Naive thymus-derived CD4-positive, alpha-beta T cell (primary cell): ENCODE data around the gene NWD2. TPM values are rescaled to one million over a fixed set of nuclear protein-coding genes. Genes with fewer than 3 reads are reported as not detected.
"Not testable (repeated sequence)": the region's sequence is repeated elsewhere in the genome, so short reads cannot be mapped to it uniquely, and the experiment has no call there.

Source experiments
- ATAC-seq: fragments of 150-1000 bp; cut with Tn5 transposase; 2 replicates; pipeline ENCODE4 v1.10.0; 2021; ENCODE audit warnings: mild to moderate bottlenecking, moderate library complexity
- CTCF ChIA-PET: fragments of 350-600 bp; sonication (Branson Sonifier 250); formaldehyde crosslinking; loops from one replicate; lab custom pipeline; 2021; ENCODE audit warnings: antibody characterized with exemption; lab: Charles Lee
- POLR2A ChIA-PET: fragments of 350-600 bp; sonication (Branson Sonifier 250); formaldehyde crosslinking; loops from one replicate; lab custom pipeline; 2021; ENCODE audit warnings: antibody characterized with exemption, inconsistent platforms; lab: Charles Lee
- DNase-seq, 9 donors: peaks; one replicate each; pipeline versions ENCODE4 v3.0.0 to v3.0.0-alpha.2; 2020 to 2022; ENCODE audit warnings: mixed read lengths in 1 of 9
- H3K27ac ChIP-seq: one replicate; pipeline ENCODE4 v1.7.0; 2013; ENCODE audit warnings: mild to moderate bottlenecking, low read depth, low read length, moderate library complexity
- H3K27me3 ChIP-seq, 2 donors: one replicate each; pipeline ENCODE4 v1.7.0; 2013; ENCODE audit warnings: low read length in 2 of 2, mild to moderate bottlenecking in 2 of 2, moderate library complexity in 2 of 2; ENCODE audit not compliant: control insufficient read depth in 2 of 2, insufficient read depth in 2 of 2
- H3K36me3 ChIP-seq, 3 experiments: 1 replicate in 2 of 3; 2 replicates in 1 of 3; pipeline ENCODE4 v1.7.0; 2013; ENCODE audit warnings: low read length in 3 of 3, mild to moderate bottlenecking in 3 of 3, moderate library complexity in 1 of 3; ENCODE audit not compliant: insufficient read depth in 3 of 3, control insufficient read depth in 2 of 3
- H3K4me1 ChIP-seq, 2 donors: one replicate each; pipeline ENCODE4 v1.7.0; 2013; ENCODE audit warnings: low read length in 2 of 2, mild to moderate bottlenecking in 2 of 2, moderate library complexity in 1 of 2; ENCODE audit not compliant: control insufficient read depth in 2 of 2, insufficient read depth in 2 of 2
- H3K4me3 ChIP-seq: 2 replicates; pipeline ENCODE4 v1.7.0; 2013; ENCODE audit warnings: mild to moderate bottlenecking, low read length
- H3K9me3 ChIP-seq, 3 experiments: 1 replicate in 2 of 3; 2 replicates in 1 of 3; pipeline ENCODE4 v1.7.0; 2013; ENCODE audit warnings: low read length in 3 of 3; ENCODE audit not compliant: control insufficient read depth in 2 of 3
- H3K27ac Mint-ChIP-seq, 9 donors: one replicate each; pipeline ENCODE4 v1.8.0; 2020 to 2022; ENCODE audit warnings: mixed read lengths in 9 of 9, mild to moderate bottlenecking in 8 of 9, moderate library complexity in 5 of 9, inconsistent platforms in 2 of 9
- H3K27me3 Mint-ChIP-seq, 5 donors: one replicate each; pipeline ENCODE4 v1.8.0; 2021 to 2022; ENCODE audit warnings: mixed read lengths in 5 of 5, mild to moderate bottlenecking in 1 of 5
- H3K36me3 Mint-ChIP-seq, 5 donors: one replicate each; pipeline ENCODE4 v1.8.0; 2020 to 2022; ENCODE audit warnings: mixed read lengths in 5 of 5, mild to moderate bottlenecking in 3 of 5, inconsistent platforms in 1 of 5
- H3K4me1 Mint-ChIP-seq, 7 donors: one replicate each; pipeline ENCODE4 v1.8.0; 2020 to 2022; ENCODE audit warnings: mixed read lengths in 7 of 7, mild to moderate bottlenecking in 3 of 7, inconsistent platforms in 1 of 7
- H3K4me3 Mint-ChIP-seq, 10 donors: one replicate each; pipeline ENCODE4 v1.8.0; 2020 to 2022; ENCODE audit warnings: mild to moderate bottlenecking in 10 of 10, mixed read lengths in 10 of 10, moderate library complexity in 6 of 10, inconsistent platforms in 2 of 10
- H3K9me3 Mint-ChIP-seq, 11 donors: one replicate each; pipeline ENCODE4 v1.8.0; 2020 to 2022; ENCODE audit warnings: mixed read lengths in 11 of 11, mild to moderate bottlenecking in 4 of 11, inconsistent platforms in 1 of 11, moderate library complexity in 1 of 11
- intact Hi-C, 2 donors: fragments of 100-400 bp; cut with micrococcal nuclease; formaldehyde crosslinking; loops; one replicate each; pipeline ENCODE4 v1.15.1; 2023
- polyA plus RNA-seq, 2 donors: library from polyadenylated mRNA; unstranded; fragments of 300-500 nt; fragmentation: Illumina TruSeq; gene quantifications; one replicate each; pipeline ENCODE4 v1.2.3, GENCODE V29; 2021
- total RNA-seq, 6 experiments: library from RNA in 5 of 6; stranded (reverse) in 5 of 6; gene quantifications; 1 replicate in 5 of 6; 2 replicates in 1 of 6; pipeline ENCODE4 v1.2.3 and lab custom pipeline; 2021 to 2026

The NWD2 gene, protein sequence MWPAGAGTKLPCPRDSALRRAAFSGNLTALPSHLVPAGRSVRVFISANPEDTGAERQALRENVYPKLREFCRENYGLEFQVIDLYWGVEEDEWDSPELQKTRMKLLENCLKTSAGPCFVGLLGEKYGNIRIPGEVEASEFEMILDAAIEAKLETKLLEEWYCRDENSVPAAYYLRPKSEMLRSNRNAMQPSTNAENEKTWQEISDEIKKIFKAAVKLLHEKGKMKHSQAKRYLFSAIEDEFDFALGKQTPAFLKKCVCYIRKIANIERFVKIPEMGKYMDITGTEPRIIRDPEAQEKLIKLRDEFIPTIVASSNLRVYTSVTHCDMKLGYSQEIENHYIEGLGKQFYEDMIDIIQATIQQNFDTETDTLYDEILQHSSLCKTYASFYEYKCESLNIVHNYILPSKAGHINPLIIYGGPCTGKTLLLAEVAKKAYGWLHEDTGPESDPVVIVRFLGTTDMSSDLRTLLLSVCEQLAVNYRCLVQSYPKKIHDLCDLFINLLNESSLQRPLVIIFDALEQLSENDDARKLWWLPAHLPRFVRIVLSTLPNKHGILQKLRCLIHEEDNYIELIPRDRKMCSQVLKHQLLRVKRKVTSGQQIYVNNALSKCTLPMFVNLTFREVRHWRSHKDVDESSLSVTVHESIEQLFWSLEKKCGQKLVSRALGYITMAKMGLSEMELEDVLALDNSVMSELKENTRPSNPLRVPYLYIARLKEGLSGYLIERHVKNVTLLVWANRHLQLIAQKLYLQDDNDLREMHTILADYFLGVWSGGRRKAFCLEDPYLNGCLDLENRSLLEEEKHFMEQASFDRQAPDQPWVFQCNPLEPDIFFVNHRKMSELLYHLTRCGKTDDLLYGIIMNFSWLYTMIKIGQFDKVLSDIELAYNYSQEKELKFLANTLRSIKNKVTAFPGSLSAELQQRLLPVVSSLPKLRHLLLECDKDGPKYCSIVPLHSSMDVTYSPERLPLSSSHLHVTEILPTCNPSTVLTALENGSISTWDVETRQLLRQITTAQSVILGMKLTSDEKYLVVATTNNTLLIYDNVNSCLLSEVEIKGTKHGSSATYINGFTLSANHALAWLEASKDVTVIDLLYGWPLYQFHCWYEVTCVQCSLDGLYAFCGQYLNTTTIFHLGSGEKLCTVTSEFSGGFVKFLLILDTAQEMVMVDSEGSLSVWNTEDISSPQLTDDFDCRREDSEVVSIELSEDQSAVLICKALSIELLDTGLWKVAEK (N-terminal part only)
- not detected for total RNA-seq
- polyA plus RNA-seq = not detected
- not detected for total RNA-seq (lab: John Stamatoyannopoulos, UW)

DNA sequence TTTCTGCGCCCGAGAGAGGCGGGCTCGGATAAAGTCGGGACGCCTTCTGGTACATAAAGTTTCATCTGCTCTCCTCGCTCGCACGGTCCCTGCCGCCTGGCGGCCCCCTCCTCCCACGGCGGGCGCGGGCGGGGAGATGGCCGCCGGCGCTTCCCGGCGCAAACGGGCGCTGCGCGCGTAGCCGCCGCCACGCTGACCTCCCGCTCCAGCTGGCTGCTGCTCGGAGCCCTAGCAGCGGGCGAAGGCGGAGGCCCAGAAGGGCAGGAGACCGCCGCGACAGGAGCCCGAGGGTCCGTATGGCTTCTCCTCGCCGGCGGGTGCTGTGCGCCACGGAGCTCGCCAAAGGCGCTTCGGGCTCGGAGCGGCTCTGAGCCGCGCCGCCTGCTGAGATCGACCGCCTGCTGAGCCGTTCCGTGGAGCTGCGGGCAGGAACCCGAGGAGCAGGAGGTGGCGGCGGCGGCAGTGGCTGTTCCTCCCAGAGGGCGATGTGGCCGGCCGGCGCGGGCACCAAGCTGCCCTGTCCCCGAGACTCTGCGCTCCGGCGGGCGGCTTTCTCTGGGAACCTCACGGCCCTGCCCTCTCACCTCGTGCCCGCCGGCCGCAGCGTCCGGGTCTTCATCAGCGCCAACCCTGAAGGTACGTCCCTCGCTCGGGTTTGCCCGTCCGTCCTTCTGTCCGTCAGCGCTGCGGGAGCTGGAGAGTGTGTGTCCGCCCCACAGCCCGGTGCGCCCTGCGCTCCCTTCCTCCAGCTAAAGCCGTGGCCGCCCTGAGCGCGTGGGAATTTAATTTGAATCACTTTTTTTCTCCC is at the start of gene NWD2:
TSS of gene NWD2 (plus strand) at position 161 of the 808 bp plus-strand sequence. CDS start at position 486, 325 bp downstream.
- Mint-ChIP-seq H3K4me1 (peaks cover 0 to 8% (median 0%) of the 10 kb centered on the region in 7 donors), H3K4me3 (peak within 1 kb of the TSS in 2 of 10 donors; percentile 21 to 47), H3K27me3 (peaks cover 46 to 66% (median 59%) of the 10 kb centered on the region in 5 donors), H3K27ac (no peak within 1 kb of the TSS), H3K9me3 (peaks cover 0 to 7% (median 0%) of the 10 kb centered on the region in 11 donors), H3K36me3 (no peaks in the 10 kb centered on the region)
- Histone ChIP-seq H3K4me3 (no peak within 1 kb of the TSS), H3K4me1 (no peaks in the 10 kb centered on the region), H3K36me3 (no peaks in the 10 kb centered on the region), H3K27ac (no peak within 1 kb of the TSS), H3K9me3 (no peaks in the 10 kb centered on the region), H3K27me3 (no peaks in the 10 kb centered on the region)
- POLR2A ChIA-PET = no interaction called here
- CTCF ChIA-PET = no interaction called here
- DNase-seq (peak in 1 of 9 donors; percentile 20), ATAC-seq (no peak)
- intact Hi-C loops = no loop called here

DNA sequence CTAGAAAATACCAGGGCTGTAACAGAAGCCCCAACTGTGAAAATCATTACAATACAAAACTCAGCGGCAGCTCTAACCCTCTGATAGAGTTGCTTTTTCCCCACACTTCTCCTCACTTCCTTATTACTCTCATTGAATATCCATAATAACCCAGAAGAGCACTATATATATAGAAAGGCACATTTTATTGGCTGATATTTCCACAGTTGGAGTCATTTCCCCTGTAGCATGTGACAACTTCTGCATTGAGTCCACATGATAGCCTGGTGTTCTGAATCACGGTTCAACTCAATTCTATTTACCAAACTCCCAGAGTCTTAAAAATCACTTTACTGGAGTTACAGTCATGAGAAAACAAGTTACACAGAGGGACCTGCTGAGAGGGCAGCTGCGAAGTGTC is 46.6 kb upstream of the NWD2 start:
- Mint-ChIP-seq H3K36me3 (no peaks in the 10 kb centered on the region), H3K27me3 (peaks cover 0 to 17% (median 6%) of the 10 kb centered on the region in 5 donors), H3K9me3 (peaks cover 0 to 10% (median 4%) of the 10 kb centered on the region in 11 donors), H3K4me3 (no peak overlapping the region), H3K4me1 (no peaks in the 10 kb centered on the region), H3K27ac (no peak overlapping the region)
- no peak overlapping the region for H3K4me3 ChIP-seq
- intact Hi-C loops = no loop called here
- no peaks in the 10 kb centered on the region for H3K27me3 ChIP-seq
- CTCF ChIA-PET = no interaction called here
- ATAC-seq (no peak), DNase-seq (no peak)
- no peaks in the 10 kb centered on the region for H3K36me3 ChIP-seq
- POLR2A ChIA-PET = no interaction called here
- no peaks in the 10 kb centered on the region for H3K4me1 ChIP-seq
- H3K27ac ChIP-seq = no peak overlapping the region
- no peaks in the 10 kb centered on the region for H3K9me3 ChIP-seq

DNA sequence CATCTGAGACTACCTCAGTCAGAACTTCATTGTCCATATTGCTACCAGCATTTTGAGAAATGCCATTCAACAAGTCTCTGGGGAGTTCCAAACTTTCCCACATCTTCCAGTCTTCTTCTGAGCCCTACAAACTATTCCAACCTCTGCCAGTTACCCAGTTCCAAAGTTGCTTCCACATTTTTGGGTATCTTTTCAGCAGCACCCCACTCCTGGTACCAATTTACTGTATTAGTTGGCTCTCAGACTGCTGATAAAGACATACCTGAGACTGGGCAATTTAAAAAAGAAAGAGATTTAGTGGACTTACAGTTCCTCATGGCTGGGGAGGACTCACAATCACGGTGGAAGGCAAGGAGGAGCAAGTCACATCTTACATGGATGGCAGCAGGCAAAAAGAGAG is 39.8 kb upstream of the NWD2 start:
- H3K36me3 Mint-ChIP-seq, H3K4me1 Mint-ChIP-seq, POLR2A ChIA-PET, H3K4me3 Mint-ChIP-seq, H3K4me3 ChIP-seq, H3K4me1 ChIP-seq, H3K27ac ChIP-seq, CTCF ChIA-PET, DNase-seq, H3K36me3 ChIP-seq, intact Hi-C loops, H3K27ac Mint-ChIP-seq, H3K9me3 ChIP-seq, H3K27me3 ChIP-seq, ATAC-seq: not testable (repeated sequence)
- H3K27me3 Mint-ChIP-seq = peaks cover 0 to 17% (median 12%) of the 10 kb centered on the region in 5 donors
- peaks cover 7 to 37% (median 11%) of the 10 kb centered on the region in 11 donors for H3K9me3 Mint-ChIP-seq

DNA sequence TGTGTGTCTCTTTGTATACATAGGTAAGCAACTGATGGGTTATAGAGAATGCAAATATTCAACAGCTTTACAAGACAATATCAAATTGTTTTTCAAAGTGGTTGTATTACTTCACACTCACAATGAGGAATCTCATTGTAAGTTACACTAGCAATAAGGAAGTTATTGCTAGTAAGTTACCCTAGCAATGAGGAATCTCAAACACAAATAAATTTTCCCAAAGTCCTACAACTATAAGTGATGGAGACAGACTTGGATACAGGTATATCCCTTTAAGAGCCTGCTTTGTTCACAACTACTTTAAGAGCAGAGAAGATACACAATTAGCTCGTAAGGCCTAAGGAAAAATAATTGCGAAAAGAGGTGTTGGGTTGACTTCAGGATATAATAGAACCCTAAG is 28.3 kb upstream of the NWD2 start:
- intact Hi-C loops = no loop called here
- Histone ChIP-seq H3K4me1 (no peaks in the 10 kb centered on the region), H3K27ac (no peak overlapping the region), H3K27me3 (no peaks in the 10 kb centered on the region), H3K9me3 (no peaks in the 10 kb centered on the region), H3K4me3 (no peak overlapping the region), H3K36me3 (no peaks in the 10 kb centered on the region)
- Mint-ChIP-seq H3K36me3 (no peaks in the 10 kb centered on the region), H3K27me3 (peaks cover 0 to 12% (median 3%) of the 10 kb centered on the region in 5 donors), H3K9me3 (peaks cover 0 to 3% (median 0%) of the 10 kb centered on the region in 11 donors), H3K27ac (no peak overlapping the region), H3K4me1 (no peaks in the 10 kb centered on the region), H3K4me3 (no peak overlapping the region)
- ChIA-PET CTCF (no interaction called here), POLR2A (no interaction called here)
- DNase-seq (no peak), ATAC-seq (no peak)

DNA sequence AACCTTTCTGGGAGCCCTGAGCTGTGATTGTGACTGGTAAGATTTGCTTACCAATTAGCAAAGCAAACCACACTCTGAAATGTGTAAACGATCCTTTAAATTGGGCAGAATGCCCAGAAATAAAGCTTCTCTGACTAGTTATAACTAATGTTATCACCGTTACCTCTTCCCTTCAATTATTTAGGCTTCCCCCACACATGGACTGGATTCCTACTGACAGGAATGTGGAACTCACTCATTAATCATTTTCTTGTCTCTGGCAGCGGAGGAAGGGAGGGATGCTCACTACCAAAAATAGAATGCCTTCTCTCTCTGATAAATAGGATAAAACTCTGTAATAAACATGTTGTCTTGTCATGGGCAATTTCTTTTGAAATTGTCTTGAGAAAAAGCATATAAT is 25.3 kb upstream of the NWD2 start:
- no peak for DNase-seq
- Histone ChIP-seq H3K4me1 (no peaks in the 10 kb centered on the region), H3K4me3 (no peak overlapping the region), H3K36me3 (no peaks in the 10 kb centered on the region), H3K9me3 (no peaks in the 10 kb centered on the region), H3K27ac (no peak overlapping the region), H3K27me3 (no peaks in the 10 kb centered on the region)
- H3K36me3 Mint-ChIP-seq = no peaks in the 10 kb centered on the region
- POLR2A ChIA-PET = no interaction called here
- H3K27me3 Mint-ChIP-seq = peaks cover 0 to 12% (median 3%) of the 10 kb centered on the region in 5 donors
- no peaks in the 10 kb centered on the region for H3K9me3 Mint-ChIP-seq
- ATAC-seq = no peak
- H3K4me3 Mint-ChIP-seq = no peak overlapping the region
- H3K4me1 Mint-ChIP-seq = no peaks in the 10 kb centered on the region
- H3K27ac Mint-ChIP-seq = no peak overlapping the region
- CTCF ChIA-PET = no interaction called here
- intact Hi-C loops = no loop called here

DNA sequence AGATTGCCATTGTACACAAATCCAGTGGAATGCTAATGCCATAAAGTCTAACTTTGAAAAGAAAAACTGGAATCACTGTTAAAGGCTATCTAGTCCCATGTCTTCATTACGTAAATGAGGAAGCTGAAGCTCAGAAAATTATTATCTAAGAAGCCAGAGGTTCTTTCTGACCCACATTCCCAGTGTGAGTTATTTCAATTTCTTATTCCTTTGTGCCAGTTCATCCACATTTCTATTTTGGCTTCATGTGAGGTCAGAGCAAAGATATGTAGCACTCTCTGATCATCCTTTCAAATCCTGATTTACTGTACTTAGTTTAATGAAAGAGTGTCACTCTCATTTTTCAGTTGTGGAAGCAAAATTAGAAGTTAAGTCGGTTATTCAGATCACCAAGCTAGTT is 24.6 kb upstream of the NWD2 start:
- H3K9me3 Mint-ChIP-seq = no peaks in the 10 kb centered on the region
- no peak overlapping the region for H3K4me3 Mint-ChIP-seq
- H3K27ac Mint-ChIP-seq = peak overlapping the region in 1 of 9 donors; percentile 43
- POLR2A ChIA-PET = no interaction called here
- Histone ChIP-seq H3K27ac (no peak overlapping the region), H3K27me3 (no peaks in the 10 kb centered on the region), H3K4me3 (no peak overlapping the region), H3K36me3 (no peaks in the 10 kb centered on the region), H3K4me1 (no peaks in the 10 kb centered on the region), H3K9me3 (no peaks in the 10 kb centered on the region)
- peaks cover 0 to 12% (median 3%) of the 10 kb centered on the region in 5 donors for H3K27me3 Mint-ChIP-seq
- CTCF ChIA-PET = no interaction called here
- DNase-seq (no peak), ATAC-seq (no peak)
- intact Hi-C loops = no loop called here
- no peaks in the 10 kb centered on the region for H3K4me1 Mint-ChIP-seq
- H3K36me3 Mint-ChIP-seq = no peaks in the 10 kb centered on the region
